Lung (tissue), 12 donors: ENCODE measurements around the gene IGF2BP1. TPM values are rescaled to one million over a fixed set of nuclear protein-coding genes. Genes with fewer than 3 reads are reported as not detected.
"Not testable (repeated sequence)": the region's sequence is repeated elsewhere in the genome, so short reads cannot be mapped to it uniquely, and the experiment has no call there.

Experiments
- ATAC-seq: fragments of 200-7000 bp; cut with Tn5 transposase; one replicate; pipeline ENCODE4 v1.9.1; 2020; ENCODE audit warnings: moderate number of reproducible peaks; ENCODE audit not compliant: insufficient read depth, low FRiP score
- DNase-seq, 3 donors: peaks; one replicate each; pipeline ENCODE4 v3.0.0-alpha.2; 2013 to 2017
- H3K27ac ChIP-seq, 2 donors: one replicate each; pipeline ENCODE4 v1.5.1; 2013; ENCODE audit warnings: mild to moderate bottlenecking in 2 of 2, moderate library complexity in 2 of 2, control low read depth in 1 of 2, inconsistent platforms in 1 of 2, low read depth in 1 of 2, low read length in 1 of 2
- H3K27me3 ChIP-seq, 3 donors: one replicate each; pipeline ENCODE4 v1.5.1; 2013; ENCODE audit warnings: low read length in 2 of 3; ENCODE audit not compliant: control insufficient read depth in 3 of 3, insufficient read depth in 3 of 3
- H3K36me3 ChIP-seq, 4 donors: one replicate each; pipeline ENCODE4 v1.5.1; 2013; ENCODE audit warnings: low read length in 4 of 4, mild to moderate bottlenecking in 1 of 4, moderate library complexity in 1 of 4; ENCODE audit not compliant: control insufficient read depth in 4 of 4, insufficient read depth in 4 of 4
- H3K4me1 ChIP-seq, 5 donors: one replicate each; pipeline ENCODE4 v1.5.1; 2013; ENCODE audit warnings: low read length in 5 of 5, mild to moderate bottlenecking in 2 of 5, moderate library complexity in 1 of 5; ENCODE audit not compliant: control insufficient read depth in 5 of 5, insufficient read depth in 5 of 5
- H3K4me3 ChIP-seq: one replicate; pipeline ENCODE4 v1.5.1; 2013; ENCODE audit warnings: mild to moderate bottlenecking, control low read depth, moderate library complexity
- H3K9ac ChIP-seq, 2 donors: one replicate each; pipeline ENCODE4 v1.5.1; 2013; ENCODE audit warnings: low read length in 2 of 2, control low read depth in 1 of 2; ENCODE audit not compliant: insufficient read depth in 1 of 2
- H3K9me3 ChIP-seq, 4 donors: one replicate each; pipeline ENCODE4 v1.5.1; 2013; ENCODE audit warnings: low read length in 3 of 4, mild to moderate bottlenecking in 1 of 4, moderate library complexity in 1 of 4; ENCODE audit not compliant: control insufficient read depth in 4 of 4, insufficient read depth in 3 of 4
- WGBS, 2 donors: extraction: QIAGEN DNeasy Blood & Tissue Kit; methylation state at CpG; one replicate each; pipeline ENCODE4 v1.1.7; 2013; 5-methylcytosine and 5-hydroxymethylcytosine counted together
- polyA plus RNA-seq, 2 donors: library from polyadenylated mRNA; stranded (reverse); fragments of 200-250 nt; gene quantifications; one replicate each; pipeline ENCODE4 v1.2.1, GENCODE V29; 2013
- total RNA-seq, 2 donors: library from RNA; depleted of rRNA in 1 of 2; stranded (reverse); fragments of >200 nt in 1 of 2; gene quantifications; one replicate each; pipeline ENCODE4 v1.2.1, GENCODE V29; 2014 to 2021
- TF ChIP-seq, protein P1 (sequence below): IDR thresholded peaks from 2 replicates; pipeline ENCODE4 v1.5.1; 2012; ENCODE audit warnings: mild to moderate bottlenecking; ENCODE audit errors: control extremely low read depth, extremely low read depth
- donor health status: control.
- donor health status: control.
- donor health status: Bipolar disorder and iron deficiency.
- donor health status: healthy.
- donor health status: DM: yes; HTN: yes; CAD: no.

The IGF2BP1 gene
- total and polyA plus RNA-seq, 4 donors: 0.06 to 14.9 (median 0.31) TPM

GRCh38 chr17:49079840-49080663, 82.9 kb downstream of the IGF2BP1 start:
- DNase-seq (no peak), ATAC-seq (no peak)
- Histone ChIP-seq H3K4me1 (peaks cover 0 to 2% (median 0%) of the 10 kb centered on the region in 5 donors), H3K27me3 (peaks cover 0 to 3% (median 0%) of the 10 kb centered on the region in 3 donors), H3K36me3 (no peaks in the 10 kb centered on the region), H3K4me3 (no peak overlapping the region), H3K9me3 (peaks cover 0 to 3% (median 0%) of the 10 kb centered on the region in 4 donors), H3K9ac (no peak overlapping the region), H3K27ac (no peak overlapping the region)
- WGBS, 2 donors: 83 to 88% methylated on average over 10 of the region's 10 CpGs
- TF ChIP-seq, protein P1, sequence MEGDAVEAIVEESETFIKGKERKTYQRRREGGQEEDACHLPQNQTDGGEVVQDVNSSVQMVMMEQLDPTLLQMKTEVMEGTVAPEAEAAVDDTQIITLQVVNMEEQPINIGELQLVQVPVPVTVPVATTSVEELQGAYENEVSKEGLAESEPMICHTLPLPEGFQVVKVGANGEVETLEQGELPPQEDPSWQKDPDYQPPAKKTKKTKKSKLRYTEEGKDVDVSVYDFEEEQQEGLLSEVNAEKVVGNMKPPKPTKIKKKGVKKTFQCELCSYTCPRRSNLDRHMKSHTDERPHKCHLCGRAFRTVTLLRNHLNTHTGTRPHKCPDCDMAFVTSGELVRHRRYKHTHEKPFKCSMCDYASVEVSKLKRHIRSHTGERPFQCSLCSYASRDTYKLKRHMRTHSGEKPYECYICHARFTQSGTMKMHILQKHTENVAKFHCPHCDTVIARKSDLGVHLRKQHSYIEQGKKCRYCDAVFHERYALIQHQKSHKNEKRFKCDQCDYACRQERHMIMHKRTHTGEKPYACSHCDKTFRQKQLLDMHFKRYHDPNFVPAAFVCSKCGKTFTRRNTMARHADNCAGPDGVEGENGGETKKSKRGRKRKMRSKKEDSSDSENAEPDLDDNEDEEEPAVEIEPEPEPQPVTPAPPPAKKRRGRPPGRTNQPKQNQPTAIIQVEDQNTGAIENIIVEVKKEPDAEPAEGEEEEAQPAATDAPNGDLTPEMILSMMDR: no peak

GRCh38 chr17:49082231-49082630, 85.0 kb downstream of the IGF2BP1 start:
- H3K27ac ChIP-seq: no peak overlapping the region
- ATAC-seq (no peak), DNase-seq (no peak)
- no peak overlapping the region for H3K9ac ChIP-seq
- H3K9me3 ChIP-seq: peaks cover 0 to 3% (median 0%) of the 10 kb centered on the region in 4 donors
- peaks cover 0 to 3% (median 2%) of the 10 kb centered on the region in 3 donors for H3K27me3 ChIP-seq
- peaks cover 0 to 2% (median 0%) of the 10 kb centered on the region in 5 donors for H3K4me1 ChIP-seq
- no peaks in the 10 kb centered on the region for H3K36me3 ChIP-seq
- WGBS, 2 donors: 80 to 84% methylated on average over 5 of the region's 5 CpGs
- H3K4me3 ChIP-seq: no peak overlapping the region
- TF ChIP-seq, protein P1: no peak

- not testable (repeated sequence) for H3K36me3 ChIP-seq, ATAC-seq
- 66 to 73% methylated on average over 2 of the region's 2 CpGs for WGBS, 2 donors
Observed at GRCh38 chr17:49085046-49085445, 87.9 kb downstream of the IGF2BP1 start.

GRCh38 chr17:49085565-49086315, 88.6 kb downstream of the IGF2BP1 start:
- Histone ChIP-seq H3K9me3 (no peaks in the 10 kb centered on the region), H3K4me3 (no peak overlapping the region), H3K9ac (no peak overlapping the region), H3K27me3 (peaks cover 0 to 3% (median 2%) of the 10 kb centered on the region in 3 donors), H3K36me3 (no peaks in the 10 kb centered on the region), H3K27ac (no peak overlapping the region), H3K4me1 (peaks cover 0 to 2% (median 0%) of the 10 kb centered on the region in 5 donors)
- TF ChIP-seq, protein P1: no peak
- DNase-seq (no peak), ATAC-seq (no peak)
- WGBS, 2 donors: 89 to 90% methylated on average over 5 of the region's 5 CpGs

More at GRCh38 chr17:49085046-49085445, 87.9 kb downstream of the IGF2BP1 start:
- H3K4me1 ChIP-seq, DNase-seq, H3K9me3 ChIP-seq, H3K27me3 ChIP-seq, H3K9ac ChIP-seq, H3K27ac ChIP-seq, H3K4me3 ChIP-seq: not testable (repeated sequence)
